ENCODE data around the gene CLASP2.

DNA sequence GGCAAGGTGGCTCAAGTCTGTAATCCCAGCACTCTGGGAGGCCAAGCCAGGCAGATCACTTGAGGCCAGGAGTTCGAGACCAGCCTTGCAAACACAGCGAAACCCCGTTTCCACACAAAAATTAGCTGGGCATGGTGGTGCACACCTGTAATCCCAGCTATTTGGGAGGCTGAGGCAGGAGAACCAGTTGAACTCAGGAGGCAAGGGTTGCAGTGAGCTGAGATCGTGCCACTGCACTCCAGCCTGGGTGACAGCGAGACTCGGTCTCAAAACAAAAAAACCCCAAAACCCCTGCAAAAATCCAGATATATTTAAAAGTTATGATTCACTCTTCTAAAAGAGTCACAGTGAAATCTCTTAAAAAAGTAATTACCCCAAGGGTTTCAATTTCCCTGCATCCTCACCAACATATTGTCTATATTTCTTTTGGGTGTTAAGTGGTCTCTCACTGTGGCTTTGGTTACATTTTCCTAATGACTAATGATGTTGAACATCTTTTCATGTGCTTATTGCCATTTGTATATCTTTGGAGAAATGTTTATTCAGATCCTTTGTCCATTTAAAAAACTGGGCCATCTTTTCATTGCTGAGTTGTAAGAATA lies 204.7 kb downstream of the CLASP2 start:
- TF ChIP-seq, protein P1, sequence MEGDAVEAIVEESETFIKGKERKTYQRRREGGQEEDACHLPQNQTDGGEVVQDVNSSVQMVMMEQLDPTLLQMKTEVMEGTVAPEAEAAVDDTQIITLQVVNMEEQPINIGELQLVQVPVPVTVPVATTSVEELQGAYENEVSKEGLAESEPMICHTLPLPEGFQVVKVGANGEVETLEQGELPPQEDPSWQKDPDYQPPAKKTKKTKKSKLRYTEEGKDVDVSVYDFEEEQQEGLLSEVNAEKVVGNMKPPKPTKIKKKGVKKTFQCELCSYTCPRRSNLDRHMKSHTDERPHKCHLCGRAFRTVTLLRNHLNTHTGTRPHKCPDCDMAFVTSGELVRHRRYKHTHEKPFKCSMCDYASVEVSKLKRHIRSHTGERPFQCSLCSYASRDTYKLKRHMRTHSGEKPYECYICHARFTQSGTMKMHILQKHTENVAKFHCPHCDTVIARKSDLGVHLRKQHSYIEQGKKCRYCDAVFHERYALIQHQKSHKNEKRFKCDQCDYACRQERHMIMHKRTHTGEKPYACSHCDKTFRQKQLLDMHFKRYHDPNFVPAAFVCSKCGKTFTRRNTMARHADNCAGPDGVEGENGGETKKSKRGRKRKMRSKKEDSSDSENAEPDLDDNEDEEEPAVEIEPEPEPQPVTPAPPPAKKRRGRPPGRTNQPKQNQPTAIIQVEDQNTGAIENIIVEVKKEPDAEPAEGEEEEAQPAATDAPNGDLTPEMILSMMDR (IDR thresholded peaks at IDR 0.05) = no peak
- TF ChIP-seq POLR2AphosphoS5 (IDR thresholded peaks at IDR 0.05) = no peak
- no peak for TF ChIP-seq POLR2A (IDR thresholded peaks at IDR 0.05)
- TF ChIP-seq EP300 (IDR thresholded peaks at IDR 0.05) = no peak
